Heart right ventricle (tissue), 16 donors: Measurements from ENCODE around the gene MYO5B. TPM values are rescaled to one million over a fixed set of nuclear protein-coding genes. Genes with fewer than 3 reads are reported as not detected.

ENCODE experiments used
- ATAC-seq, 8 donors: fragments of 200-7000 bp; cut with Tn5 transposase; one replicate each; pipeline ENCODE4 v1.9.1; 2020; ENCODE audit warnings: mild to moderate bottlenecking in 8 of 8, moderate library complexity in 8 of 8, moderate number of reproducible peaks in 1 of 8
- DNase-seq, 2 donors: peaks; one replicate each; pipeline ENCODE4 v3.0.0-alpha.2; 2020
- H3K27ac ChIP-seq, 10 donors: fragments of 200-600 bp; sonication (generic) in 2 of 10; one replicate each; pipeline versions ENCODE4 v1.5.0 to v1.8.0; 2020 to 2022; ENCODE audit warnings: mild to moderate bottlenecking in 3 of 10
- H3K27me3 ChIP-seq, 7 donors: fragments of 200-600 bp; one replicate each; pipeline ENCODE4 v1.8.0; 2021 to 2022; ENCODE audit warnings: mild to moderate bottlenecking in 2 of 7
- H3K36me3 ChIP-seq, 9 donors: fragments of 200-600 bp; sonication (generic) in 1 of 9; one replicate each; pipeline versions ENCODE4 v1.5.0 to v1.8.0; 2020 to 2022; ENCODE audit warnings: mild to moderate bottlenecking in 2 of 9
- H3K4me1 ChIP-seq, 9 donors: fragments of 200-600 bp; sonication (generic) in 1 of 9; one replicate each; pipeline versions ENCODE4 v1.5.0 to v1.8.0; 2020 to 2022; ENCODE audit warnings: mild to moderate bottlenecking in 4 of 9
- H3K4me3 ChIP-seq, 10 donors: fragments of 200-600 bp; sonication (generic) in 2 of 10; one replicate each; pipeline versions ENCODE4 v1.5.0 to v1.8.0; 2020 to 2022; ENCODE audit warnings: mild to moderate bottlenecking in 7 of 10, moderate library complexity in 2 of 10
- H3K9me3 ChIP-seq, 11 donors: fragments of 200-600 bp in 10 of 11; sonication (generic) in 2 of 11; one replicate each; pipeline versions ENCODE4 v1.5.0 to v1.8.0; 2013 to 2022; ENCODE audit warnings: mild to moderate bottlenecking in 2 of 11, control low read depth in 1 of 11, moderate library complexity in 1 of 11
- CTCF ChIP-seq, 9 donors: fragments of 200-600 bp; sonication (generic) in 2 of 9; IDR thresholded peaks; one replicate each; pipeline versions ENCODE4 v1.5.0 to v1.8.0; 2021 to 2022; ENCODE audit warnings: antibody characterized with exemption in 9 of 9, mild to moderate bottlenecking in 5 of 9, moderate library complexity in 1 of 9
- WGBS, 2 donors: extraction: QIAGEN DNeasy Blood & Tissue Kit; methylation state at CpG; one replicate each; pipeline ENCODE4 v1.1.7; 2013; ENCODE audit warnings: inconsistent platforms in 1 of 2; 5-methylcytosine and 5-hydroxymethylcytosine counted together
- intact Hi-C, 10 donors: fragments of 100-400 bp; cut with DNase I; formaldehyde crosslinking; loops; one replicate each; pipeline versions ENCODE4 v1.11.1 to v1.14.2; 2022
- polyA plus RNA-seq, 2 donors: library from polyadenylated mRNA; stranded (reverse); fragments of 200-250 nt; gene quantifications; one replicate each; pipeline ENCODE4 v1.2.3, GENCODE V29; 2013
- total RNA-seq, 10 donors: library from RNA; stranded (reverse); fragmentation: NEBNext Ultra II Directional in 3 of 10; extraction: Animal tissue kit (Norgen Biotek cat#: 25700) in 3 of 10; gene quantifications; one replicate each; pipeline versions ENCODE4 v1.2.1 to v1.2.4, GENCODE V29; 2021 to 2023
- donor health status: Arrhythmogenic right ventricular cardiomyopathy.
- donor health status: ischemic (EF 13 %, LVEDD 7.1; RV severe dilation, severe dysfunction).
- donor health status: healthy with polysubstance abuse.
- donor health status: DM: no; HTN: yes; CAD: no.
- donor health status: DM: no; HTN: no; CAD: no.
- donor health status: ischemic (EF 25% LVEDD 6.9; RV normal size, moderate dysfunction).
- donor health status: ischemic (EF 25% LVEDD 5.7; RV mildly dilated, moderate dysfunction).
- donor health status: healthy.
- donor health status: DM: yes; HTN: yes; CAD: no.
- donor health status: Ischemic cardiomyopathy.
- donor health status: ischemic (EF 35%, LVEDD 5.7; RV mildly dilated, moderate dysfunction).
- donor health status: nonischemic (EF 11% LVEDD 7.7; RV severe dilation, severe dysfunction).
- donor health status: DM: yes; HTN: yes; CAD: no.
- donor health status: PGD.
- donor health status: ischemic (EF 29% LVEDD 5.4; RV normal size, mild dysfunction).
- donor health status: nonischemic (EF 23%, LVEDD 6.1; RV moderate dilation, normal function).

MYO5B gene
- total and polyA plus RNA-seq, 12 donors: 0.20 to 3.7 (median 0.93) TPM

- H3K4me3 ChIP-seq: no peak overlapping the region
- TF ChIP-seq CTCF (IDR thresholded peaks at IDR 0.05): no peak
- H3K27me3 ChIP-seq: peaks cover 0 to 7% (median 0%) of the 10 kb centered on the region in 7 donors
- H3K9me3 ChIP-seq: no peaks in the 10 kb centered on the region
- H3K4me1 ChIP-seq: peaks cover 0 to 11% (median 0%) of the 10 kb centered on the region in 9 donors
- H3K36me3 ChIP-seq: no peaks in the 10 kb centered on the region
- H3K27ac ChIP-seq: no peak overlapping the region
- no peak for ATAC-seq
- intact Hi-C loops: loop anchor here in 1 of 10 donors (10.0 kb wide), 1 partner anchor 60 kb away; no protein-coding TSS in a partner anchor
- 76 to 81% methylated on average over 4 of the region's 4 CpGs for WGBS, 2 donors
- DNase-seq: no peak
Observed at GRCh38 chr18:49935215-49935614, 259.7 kb downstream of the MYO5B start.

- peaks cover 0 to 7% (median 0%) of the 10 kb centered on the region in 7 donors for H3K27me3 ChIP-seq
- no peaks in the 10 kb centered on the region for H3K9me3 ChIP-seq
- H3K36me3 ChIP-seq: no peaks in the 10 kb centered on the region
- TF ChIP-seq CTCF (IDR thresholded peaks at IDR 0.05): no peak
- ATAC-seq (peak in 2 of 8 donors; percentile 27 to 54), DNase-seq (no peak)
- no peak overlapping the region for H3K4me3 ChIP-seq
- 81 to 82% methylated on average over 2 of the region's 2 CpGs for WGBS, 2 donors
- intact Hi-C loops: loop anchor here in 1 of 10 donors (10.0 kb wide), 1 partner anchor 60 kb away; no protein-coding TSS in a partner anchor
- peak overlapping the region in 1 of 10 donors; percentile 20 for H3K27ac ChIP-seq
- peaks cover 0 to 11% (median 0%) of the 10 kb centered on the region in 9 donors for H3K4me1 ChIP-seq
Observed at GRCh38 chr18:49934457-49934856, 260.5 kb downstream of the MYO5B start.

GRCh38 chr18:49933530-49934128, 261.3 kb downstream of the MYO5B start:
- ATAC-seq: peak in 1 of 8 donors; percentile 42
- no peak for DNase-seq
- Histone ChIP-seq H3K4me3 (no peak overlapping the region), H3K9me3 (no peaks in the 10 kb centered on the region), H3K27me3 (peaks cover 0 to 7% (median 0%) of the 10 kb centered on the region in 7 donors), H3K27ac (no peak overlapping the region), H3K36me3 (no peaks in the 10 kb centered on the region), H3K4me1 (peaks cover 0 to 11% (median 0%) of the 10 kb centered on the region in 9 donors)
- 77 to 79% methylated on average over 3 of the region's 3 CpGs for WGBS, 2 donors
- TF ChIP-seq CTCF (IDR thresholded peaks at IDR 0.05): no peak
- intact Hi-C loops: loop anchor here in 1 of 10 donors (10.0 kb wide), 1 partner anchor 59 kb away; no protein-coding TSS in a partner anchor

- no peaks in the 10 kb centered on the region for H3K36me3 ChIP-seq
- no peak overlapping the region for H3K4me3 ChIP-seq
- peaks cover 0 to 8% (median 0%) of the 10 kb centered on the region in 7 donors for H3K27me3 ChIP-seq
- H3K9me3 ChIP-seq: no peaks in the 10 kb centered on the region
- WGBS, 2 donors: 88 to 94% methylated on average over 4 of the region's 4 CpGs
- ATAC-seq (no peak), DNase-seq (no peak)
- peaks cover 0 to 11% (median 0%) of the 10 kb centered on the region in 9 donors for H3K4me1 ChIP-seq
- intact Hi-C loops: loop anchor here in 1 of 10 donors (10.0 kb wide), 1 partner anchor 57 kb away; no protein-coding TSS in a partner anchor
- TF ChIP-seq CTCF (IDR thresholded peaks at IDR 0.05): no peak
- H3K27ac ChIP-seq: no peak overlapping the region
Observed at GRCh38 chr18:49931760-49932159, 263.2 kb downstream of the MYO5B start.
